Muscle of back (tissue), 11 donors: Measurements from ENCODE around the gene SEMA3E. TPM values are rescaled to one million over a fixed set of nuclear protein-coding genes. Genes with fewer than 3 reads are reported as not detected.

Experiments used
- DNase-seq, 3 donors: peaks; one replicate each; pipeline versions ENCODE4 v3.0.0 to v3.0.0-alpha.2; 2013
- polyA plus RNA-seq, 10 donors: library from polyadenylated mRNA; unstranded; fragments of 120-200 nt; gene quantifications; one replicate each; pipeline ENCODE4 v1.2.1, GENCODE V29; 2013; ENCODE audit not compliant: insufficient read length in 10 of 10

The SEMA3E gene
- polyA plus RNA-seq, 10 donors: 2.3 to 9.3 (median 3.1) TPM

- no peak for DNase-seq
Measured at GRCh38 chr7:83359108-83359507, 289.8 kb downstream of the SEMA3E start.

GRCh38 chr7:83355143-83355542, 293.8 kb downstream of the SEMA3E start:
- DNase-seq: no peak

- peak in 1 of 3 donors; percentile 27 for DNase-seq
Measured at GRCh38 chr7:83347945-83348444, 300.9 kb downstream of the SEMA3E start.

GRCh38 chr7:83339907-83340306, 309.0 kb downstream of the SEMA3E start:
- DNase-seq: no peak

- DNase-seq: no peak
Measured at GRCh38 chr7:83338277-83338950, 310.5 kb downstream of the SEMA3E start.

- no peak for DNase-seq
Measured at GRCh38 chr7:83337050-83337449, 311.9 kb downstream of the SEMA3E start.

GRCh38 chr7:83326223-83326622, 322.7 kb downstream of the SEMA3E start:
- no peak for DNase-seq

- no peak for DNase-seq
Measured at GRCh38 chr7:83325083-83325482, 323.9 kb downstream of the SEMA3E start.

GRCh38 chr7:83324596-83324995, 324.3 kb downstream of the SEMA3E start:
- no peak for DNase-seq

- no peak for DNase-seq
Measured at GRCh38 chr7:83321011-83321410, 327.9 kb downstream of the SEMA3E start.

GRCh38 chr7:83313931-83314330, 335.0 kb downstream of the SEMA3E start:
- DNase-seq: no peak
